ENCODE measurements around the gene DSCAM.

GRCh38 chr21:40505244-40505643 lies 341.7 kb downstream of the DSCAM start:
- TF ChIP-seq CTCF (IDR thresholded peaks at IDR 0.05; ENCODE audit: extremely low read depth in 1 of 2, insufficient read depth in 1 of 2, low read depth in 1 of 2, low read length in 2 of 2) (no peak), POLR2A (IDR thresholded peaks at IDR 0.05; ENCODE audit: low read depth, low read length) (no peak)
